ENCODE data around the gene IL17RB.

The IL17RB gene

DNA sequence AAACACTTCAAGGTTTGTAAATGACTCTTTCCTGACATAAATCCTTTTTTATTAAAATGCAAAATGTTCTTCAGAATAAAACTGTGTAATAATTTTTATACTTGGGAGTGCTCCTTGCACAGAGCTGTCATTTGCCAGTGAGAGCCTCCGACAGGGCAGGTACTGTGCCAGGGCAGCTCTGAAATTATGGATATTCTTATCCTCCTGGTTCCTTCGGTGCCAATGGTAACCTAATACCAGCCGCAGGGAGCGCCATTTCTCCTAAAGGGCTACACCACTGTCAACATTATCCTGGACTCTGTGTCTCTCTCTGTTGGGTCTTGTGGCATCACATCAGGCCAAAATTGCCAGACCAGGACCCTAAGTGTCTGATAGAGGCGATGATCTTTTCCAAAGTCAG lies 33.1 kb upstream of the IL17RB start:
- DNase-seq, result no peak

DNA sequence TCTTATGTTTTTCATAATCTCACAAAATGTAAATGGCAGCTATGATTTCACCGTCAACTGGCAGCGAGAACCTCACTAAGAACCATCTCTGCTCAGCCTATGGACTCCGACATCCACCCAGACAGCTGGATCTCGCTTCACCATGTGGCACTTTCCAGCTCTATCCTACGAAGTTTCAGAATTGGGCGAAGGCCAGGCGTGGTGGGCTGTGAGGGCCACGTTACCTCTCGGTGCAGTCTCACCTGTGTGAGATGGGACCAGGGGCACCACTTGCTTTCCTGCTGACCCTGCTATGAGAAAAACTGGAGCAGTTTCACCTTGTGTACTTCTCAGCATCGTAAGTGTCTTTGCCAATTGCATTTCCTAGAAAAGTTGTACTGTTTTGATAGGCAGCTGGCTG lies 32.5 kb upstream of the IL17RB start:
- DNase-seq, result no peak

DNA sequence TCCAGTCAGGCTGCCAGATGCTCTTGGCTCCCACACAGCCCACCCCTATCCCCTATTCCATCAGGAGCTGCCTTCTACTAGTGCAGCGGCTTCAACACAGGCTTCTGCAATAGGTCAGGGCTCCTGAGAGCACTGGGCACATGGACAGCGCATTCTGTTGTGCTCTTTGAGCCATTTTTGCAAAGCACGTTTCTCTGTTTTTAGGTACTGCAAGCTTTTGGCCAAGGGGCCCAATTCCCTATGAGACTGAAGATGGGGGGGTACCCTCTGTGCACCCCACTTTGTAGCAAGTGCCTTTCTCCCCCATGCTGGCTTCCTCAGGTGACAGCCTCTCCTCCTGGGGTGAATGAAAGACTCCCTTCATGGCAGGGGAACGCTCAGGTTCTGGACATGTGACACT lies 31.3 kb upstream of the IL17RB start:
- no peak for DNase-seq

DNA sequence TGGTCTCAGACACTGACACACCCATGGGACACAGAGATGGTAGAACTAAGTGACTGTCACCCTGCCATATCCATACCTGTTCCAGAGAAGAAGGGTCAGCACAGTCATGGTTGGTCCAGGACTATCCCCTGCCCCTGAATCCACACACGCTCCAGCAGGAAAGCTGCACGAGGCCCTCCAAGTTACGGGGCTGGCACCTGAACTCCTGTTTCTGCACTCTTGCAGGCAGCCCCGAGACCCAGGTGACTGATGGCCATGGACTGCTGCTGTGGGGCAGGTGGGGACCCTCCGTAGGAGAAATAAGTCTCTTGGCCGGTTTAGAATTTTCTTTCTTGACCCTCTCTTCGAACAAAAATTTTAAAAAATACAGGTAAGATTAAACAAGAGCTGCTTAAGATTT lies 30.7 kb upstream of the IL17RB start:
- no peak for DNase-seq

DNA sequence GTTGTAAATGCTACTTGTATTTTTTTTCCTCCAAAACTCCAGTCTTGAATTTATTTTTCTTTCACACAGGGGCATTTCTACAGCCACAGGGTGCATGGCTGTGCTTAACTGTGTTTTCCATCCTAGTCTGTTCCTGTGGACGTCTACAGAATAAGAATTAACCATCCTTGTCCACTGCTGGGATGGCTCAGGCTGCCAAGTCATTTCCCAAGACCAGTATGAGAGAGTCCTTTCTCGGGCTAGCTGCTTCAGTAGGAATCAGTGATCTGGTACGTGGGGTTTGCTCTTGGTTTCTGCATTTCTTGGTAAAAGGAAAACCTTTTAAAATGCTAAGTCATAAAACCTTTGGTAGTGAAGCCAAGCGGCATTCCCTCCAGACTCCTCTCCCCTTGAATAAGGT lies 29.9 kb upstream of the IL17RB start:
- no peak for DNase-seq

- no peak for DNase-seq
These were observed 29.2 kb upstream of the IL17RB start for GRCh38 chr3:53817211-53817610.

DNA sequence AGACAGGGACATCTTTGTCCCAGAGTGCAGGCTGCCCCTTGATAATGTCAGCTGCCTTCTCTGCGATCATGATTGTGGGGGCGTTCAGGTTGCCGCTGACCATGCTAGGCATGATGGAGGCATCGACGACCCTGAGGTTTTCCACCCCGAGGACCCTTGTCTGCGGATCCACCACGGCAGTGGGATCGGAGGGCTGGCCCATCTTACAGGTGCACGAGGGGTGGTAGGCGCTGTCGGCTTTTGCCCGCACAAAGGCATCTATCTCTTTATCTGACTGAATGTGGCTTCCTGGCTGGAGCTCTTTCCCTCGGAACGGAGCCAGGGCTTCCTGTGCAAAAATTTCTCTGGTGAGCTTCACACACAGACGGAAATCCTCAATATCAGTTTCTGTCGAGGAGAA lies 28.6 kb upstream of the IL17RB start:
- DNase-seq, result no peak

GRCh38 chr3:53818221-53819162 lies 27.9 kb upstream of the IL17RB start:
- DNase-seq, result no peak

- no peak for DNase-seq
These were observed 27.1 kb upstream of the IL17RB start for GRCh38 chr3:53819163-53819868.

GRCh38 chr3:53820084-53820483 lies 26.3 kb upstream of the IL17RB start:
- DNase-seq, result no peak

- DNase-seq, result no peak
These were observed 25.4 kb upstream of the IL17RB start for GRCh38 chr3:53820756-53821580.

- no peak for DNase-seq
These were observed 24.7 kb upstream of the IL17RB start for GRCh38 chr3:53821631-53822121.

- no peak for DNase-seq
These were observed 24.0 kb upstream of the IL17RB start for GRCh38 chr3:53822331-53822741.

DNA sequence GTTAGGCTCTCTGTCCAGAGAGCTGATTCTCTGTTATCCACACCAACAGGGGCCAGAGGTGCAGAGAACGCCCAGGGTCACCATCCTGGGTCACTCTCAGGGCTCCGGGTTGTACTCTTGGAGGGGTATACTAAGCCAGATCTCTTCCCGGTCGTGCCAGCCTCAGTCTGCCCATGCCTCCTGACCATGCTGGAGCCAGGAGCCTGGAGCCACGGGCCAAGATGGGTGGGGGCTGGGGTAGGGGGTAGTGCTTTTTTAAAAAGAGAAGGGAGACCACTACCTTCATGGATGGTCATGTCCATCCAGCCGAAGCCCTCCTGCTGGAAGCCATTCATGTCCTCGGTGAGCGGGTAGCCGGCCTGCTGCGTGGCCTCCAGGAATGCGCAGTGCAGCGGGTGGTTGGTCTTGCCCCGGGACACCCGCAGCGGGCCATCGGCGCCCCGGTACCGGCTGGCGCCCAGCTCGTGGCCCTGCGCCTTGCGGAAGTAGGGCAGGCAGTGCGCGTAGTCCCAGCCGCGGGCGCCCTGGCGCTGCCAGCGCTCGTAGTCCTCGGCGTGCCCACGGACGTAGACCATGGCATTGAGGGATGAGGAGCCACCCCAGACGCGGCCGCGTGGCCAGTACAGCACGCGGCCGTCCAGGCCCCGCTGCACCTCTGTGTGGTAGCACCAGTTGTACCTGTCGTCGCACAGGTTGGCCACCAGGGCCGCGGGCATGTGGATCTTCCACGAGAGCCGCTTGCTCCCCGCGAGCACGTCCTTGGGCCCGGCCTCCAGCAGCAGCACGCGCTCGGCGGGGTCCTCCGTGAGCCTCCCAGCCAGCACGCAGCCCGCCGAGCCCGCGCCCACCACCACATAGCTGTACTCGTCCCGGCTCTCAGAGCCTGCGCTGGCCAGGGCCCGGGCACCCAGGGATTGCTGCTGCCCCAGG lies 23.1 kb upstream of the IL17RB start:
- no peak for DNase-seq

DNA sequence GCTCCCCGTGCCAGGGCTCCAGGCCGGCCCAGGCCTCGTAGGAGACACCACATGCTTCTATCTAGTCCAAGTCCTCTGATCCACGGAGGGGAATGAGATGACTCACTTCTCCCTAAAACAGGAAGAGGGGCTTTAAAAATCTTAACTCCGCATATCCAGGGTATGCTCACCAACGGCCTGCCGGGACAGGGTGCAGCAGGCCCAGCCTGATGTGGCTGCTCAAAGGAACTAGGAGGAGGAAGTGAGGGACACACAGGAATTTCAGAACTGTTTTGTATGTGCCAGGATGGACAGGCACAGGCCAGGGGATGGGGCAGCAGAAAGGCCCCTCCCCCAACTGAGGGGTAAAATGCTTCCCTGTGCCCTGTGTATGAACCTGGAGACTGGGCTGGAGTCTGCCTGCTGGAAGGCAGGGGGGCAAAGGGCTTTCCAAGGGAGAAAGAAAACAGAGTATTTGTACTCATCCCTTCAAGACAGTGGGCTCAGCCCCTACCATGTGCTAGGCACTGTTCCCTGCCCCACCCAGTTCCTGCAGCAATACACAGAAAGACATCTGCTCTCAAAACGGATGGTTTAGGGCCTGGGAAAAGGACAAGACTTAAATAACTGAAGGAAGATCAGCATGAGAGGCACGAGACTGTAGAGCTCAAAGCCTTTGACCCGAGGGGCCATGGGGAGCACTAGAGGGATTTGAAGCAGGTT lies 22.3 kb upstream of the IL17RB start:
- DNase-seq, result no peak

- DNase-seq, result no peak
These were observed 21.6 kb upstream of the IL17RB start for GRCh38 chr3:53824795-53825194.

GRCh38 chr3:53826048-53826447 lies 20.3 kb upstream of the IL17RB start:
- DNase-seq, result no peak

DNA sequence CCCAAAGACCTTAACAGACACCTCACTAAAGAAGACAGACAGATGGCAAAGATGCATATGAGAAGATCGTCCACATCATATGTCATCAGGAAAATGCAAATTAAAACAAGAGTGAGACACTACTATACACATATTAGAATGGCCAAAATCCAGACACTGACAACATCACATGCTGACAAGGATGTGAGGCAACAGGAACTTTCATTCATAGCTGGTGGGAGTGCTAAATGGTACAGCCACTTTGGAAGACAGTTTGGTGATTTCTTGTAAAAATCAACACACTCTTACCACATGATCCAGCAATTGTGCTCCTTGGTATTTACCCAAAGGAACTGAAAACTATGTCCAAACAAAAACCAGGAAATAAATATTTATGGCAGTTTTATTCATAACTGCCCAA lies 17.8 kb upstream of the IL17RB start:
- no peak for DNase-seq

- no peak for DNase-seq
These were observed 16.8 kb upstream of the IL17RB start for GRCh38 chr3:53829605-53830004.

GRCh38 chr3:53830944-53831343 lies 15.4 kb upstream of the IL17RB start:
- no peak for DNase-seq

GRCh38 chr3:53833053-53833645 lies 13.2 kb upstream of the IL17RB start:
- no peak for DNase-seq

Measured in activated gamma-delta T cell (primary cell).